Prostate gland (tissue), 2 donors: ENCODE data around the gene ZC3H8. TPM values are rescaled to one million over a fixed set of nuclear protein-coding genes. Genes with fewer than 3 reads are reported as not detected.

Source experiments
- DNase-seq: peaks from one replicate; pipeline ENCODE4 v3.0.0-alpha.2; 2019; ENCODE audit warnings: low spot score
- H3K27ac ChIP-seq, 2 donors: fragments of 200-600 bp; sonication (generic); 2 replicates each; pipeline ENCODE4 v1.5.1; 2017 to 2019
- H3K27me3 ChIP-seq: fragments of 200-600 bp; sonication (generic); replicated peaks from 2 replicates; pipeline ENCODE4 v1.5.1; 2019; ENCODE audit not compliant: insufficient read depth
- H3K36me3 ChIP-seq, 2 donors: fragments of 200-600 bp; sonication (generic); 1 replicate in 1 of 2; 2 replicates in 1 of 2; pipeline versions ENCODE4 v1.5.1 to v1.8.1; 2017 to 2019
- H3K4me1 ChIP-seq: fragments of 200-600 bp; sonication (generic); replicated peaks from 2 replicates; pipeline ENCODE4 v1.5.1; 2019
- H3K4me3 ChIP-seq, 2 donors: fragments of 200-600 bp; sonication (generic); 2 replicates each; pipeline ENCODE4 v1.5.1; 2017 to 2019
- H3K9me3 ChIP-seq: fragments of 200-600 bp; sonication (generic); 2 replicates; pipeline ENCODE4 v1.5.1; 2017
- POLR2A ChIP-seq: fragments of 450-650 bp; IDR thresholded peaks from one replicate; pipeline ENCODE4 v1.6.1; 2016; ENCODE audit warnings: antibody characterized with exemption, mild to moderate bottlenecking
- POLR2AphosphoS5 ChIP-seq: sonication (generic); formaldehyde crosslinking; IDR thresholded peaks from one replicate; pipeline ENCODE4 v1.6.1; 2017; ENCODE audit warnings: antibody characterized with exemption
- WGBS: methylation state at CpG from one replicate; pipeline ENCODE4 v1.1.5; 2018; 5-methylcytosine and 5-hydroxymethylcytosine counted together
- intact Hi-C: fragments of 100-400 bp; cut with DNase I; formaldehyde crosslinking; loops from one replicate; pipeline ENCODE4 v1.14.2; 2022
- total RNA-seq, 2 donors: library from RNA; depleted of rRNA; stranded (reverse); fragments of >200 nt; gene quantifications; one replicate each; pipeline ENCODE4 v1.1.0, GENCODE V29; 2016
- TF ChIP-seq, protein P1 (sequence below), 4 experiments: fragments of 200-600 bp in 2 of 4; fragments of 450-650 bp in 2 of 4; sonication (generic) in 2 of 4; IDR thresholded peaks; 1 replicate in 3 of 4; 2 replicates in 1 of 4; pipeline ENCODE4 v1.5.1; 2016 to 2019; ENCODE audit warnings: antibody characterized with exemption in 4 of 4, mild to moderate bottlenecking in 2 of 4, moderate library complexity in 2 of 4

Gene ZC3H8
- total RNA-seq, 2 donors from 2014 or later: 3.3 to 4.9 TPM

DNA sequence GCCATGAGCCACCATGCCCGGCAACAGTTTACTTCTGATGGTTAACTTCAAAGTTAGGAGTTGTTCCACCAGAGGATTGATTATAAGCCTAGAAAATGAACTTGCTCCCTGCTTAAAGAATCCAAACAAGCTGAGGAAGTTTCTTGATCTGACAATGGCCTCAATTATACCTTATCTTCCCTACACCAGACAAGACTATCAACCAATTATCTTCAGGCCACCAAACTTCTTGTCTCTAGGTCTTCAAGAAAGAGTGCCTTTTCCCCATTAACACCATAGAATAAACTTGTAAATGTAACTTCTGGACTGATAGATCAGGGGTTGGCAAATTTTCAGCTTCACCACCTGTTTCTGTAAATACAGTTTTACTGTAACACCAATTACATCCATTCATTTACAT is 15.0 kb downstream of the ZC3H8 start:
- no peaks in the 10 kb centered on the region for H3K4me1 ChIP-seq
- 100% methylated on average over 1 of the region's 1 CpG for WGBS

GRCh38 chr2:112230371-112230770 is 24.5 kb downstream of the ZC3H8 start:
- H3K36me3 ChIP-seq: no peaks in the 10 kb centered on the region
- DNase-seq: no peak
- 96% methylated on average over 3 of the region's 3 CpGs for WGBS
- intact Hi-C loops: no loop called here
- H3K27me3 ChIP-seq: no peaks in the 10 kb centered on the region
- no peaks in the 10 kb centered on the region for H3K4me1 ChIP-seq
- no peak overlapping the region for H3K4me3 ChIP-seq
- TF ChIP-seq POLR2AphosphoS5: no peak
- TF ChIP-seq, protein P1, sequence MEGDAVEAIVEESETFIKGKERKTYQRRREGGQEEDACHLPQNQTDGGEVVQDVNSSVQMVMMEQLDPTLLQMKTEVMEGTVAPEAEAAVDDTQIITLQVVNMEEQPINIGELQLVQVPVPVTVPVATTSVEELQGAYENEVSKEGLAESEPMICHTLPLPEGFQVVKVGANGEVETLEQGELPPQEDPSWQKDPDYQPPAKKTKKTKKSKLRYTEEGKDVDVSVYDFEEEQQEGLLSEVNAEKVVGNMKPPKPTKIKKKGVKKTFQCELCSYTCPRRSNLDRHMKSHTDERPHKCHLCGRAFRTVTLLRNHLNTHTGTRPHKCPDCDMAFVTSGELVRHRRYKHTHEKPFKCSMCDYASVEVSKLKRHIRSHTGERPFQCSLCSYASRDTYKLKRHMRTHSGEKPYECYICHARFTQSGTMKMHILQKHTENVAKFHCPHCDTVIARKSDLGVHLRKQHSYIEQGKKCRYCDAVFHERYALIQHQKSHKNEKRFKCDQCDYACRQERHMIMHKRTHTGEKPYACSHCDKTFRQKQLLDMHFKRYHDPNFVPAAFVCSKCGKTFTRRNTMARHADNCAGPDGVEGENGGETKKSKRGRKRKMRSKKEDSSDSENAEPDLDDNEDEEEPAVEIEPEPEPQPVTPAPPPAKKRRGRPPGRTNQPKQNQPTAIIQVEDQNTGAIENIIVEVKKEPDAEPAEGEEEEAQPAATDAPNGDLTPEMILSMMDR (IDR thresholded peaks at IDR 0.05): no peak
- TF ChIP-seq POLR2A: no peak
- H3K9me3 ChIP-seq: no peaks in the 10 kb centered on the region
- H3K27ac ChIP-seq: no peak overlapping the region

More for the DNA sequence above, 15.0 kb downstream of the ZC3H8 start:
- Histone ChIP-seq H3K4me3 (no peak overlapping the region), H3K27ac (no peak overlapping the region), H3K9me3 (no peaks in the 10 kb centered on the region), H3K36me3 (no peaks in the 10 kb centered on the region), H3K27me3 (no peaks in the 10 kb centered on the region)
- DNase-seq: no peak
- intact Hi-C loops: no loop called here
- TF ChIP-seq POLR2A (no peak), POLR2AphosphoS5 (no peak)
- TF ChIP-seq, protein P1 (IDR thresholded peaks at IDR 0.05): no peak

DNA sequence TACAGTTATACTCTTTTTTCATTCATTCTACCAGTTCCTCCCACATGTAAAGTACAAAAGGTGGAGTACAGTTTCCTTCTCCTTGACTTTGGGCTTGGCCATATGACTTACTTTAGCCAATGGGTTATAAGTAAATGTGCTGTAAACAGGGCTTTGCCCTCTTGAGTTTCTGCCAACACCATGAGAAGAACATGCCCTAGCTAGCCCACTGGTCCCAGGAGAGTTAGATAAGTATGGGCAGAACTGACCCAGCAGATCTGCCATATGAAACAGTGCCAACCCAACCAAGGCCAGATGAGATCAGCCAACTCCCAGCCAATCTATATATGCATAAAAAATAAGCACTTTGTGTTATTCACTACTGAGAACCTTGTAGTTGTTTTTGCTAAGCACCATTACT is 25.5 kb downstream of the ZC3H8 start:
- Histone ChIP-seq H3K27ac (no peak overlapping the region), H3K27me3 (no peaks in the 10 kb centered on the region), H3K36me3 (no peaks in the 10 kb centered on the region), H3K4me1 (no peaks in the 10 kb centered on the region), H3K4me3 (no peak overlapping the region), H3K9me3 (no peaks in the 10 kb centered on the region)
- no peak for DNase-seq
- TF ChIP-seq POLR2A (no peak), POLR2AphosphoS5 (no peak)
- TF ChIP-seq, protein P1 (IDR thresholded peaks at IDR 0.05): no peak
- intact Hi-C loops: no loop called here

- TF ChIP-seq POLR2A (no peak), POLR2AphosphoS5 (no peak)
- TF ChIP-seq, protein P1 (IDR thresholded peaks at IDR 0.05): no peak
- Histone ChIP-seq H3K36me3 (no peaks in the 10 kb centered on the region), H3K27me3 (no peaks in the 10 kb centered on the region), H3K4me1 (no peaks in the 10 kb centered on the region), H3K27ac (no peak overlapping the region), H3K9me3 (no peaks in the 10 kb centered on the region), H3K4me3 (no peak overlapping the region)
- intact Hi-C loops: no loop called here
- no peak for DNase-seq
- WGBS: 98% methylated on average over 3 of the region's 3 CpGs
Observed at GRCh38 chr2:112220831-112221230, 34.0 kb downstream of the ZC3H8 start.

DNA sequence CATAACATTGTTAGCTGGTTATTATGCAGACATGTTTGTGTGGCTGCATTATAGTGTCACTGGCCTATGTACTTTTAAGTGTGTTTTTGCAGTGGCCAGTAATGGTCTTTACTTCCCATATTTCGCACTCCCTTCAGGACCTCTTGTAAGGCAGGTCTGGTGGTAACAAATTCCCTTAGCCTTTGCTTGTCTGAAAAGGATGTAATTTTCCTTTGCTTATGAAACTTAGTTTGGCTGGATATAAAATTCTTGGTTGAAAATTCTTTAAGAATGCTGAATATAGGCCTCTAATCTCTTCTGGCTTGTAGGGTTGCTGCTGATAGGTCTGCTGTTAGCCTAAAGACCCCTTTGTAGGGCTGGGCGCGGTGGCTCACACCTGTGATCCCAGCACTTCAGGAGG is 34.7 kb downstream of the ZC3H8 start:
- Histone ChIP-seq H3K27ac (no peak overlapping the region), H3K36me3 (no peaks in the 10 kb centered on the region), H3K27me3 (no peaks in the 10 kb centered on the region), H3K4me3 (no peak overlapping the region), H3K9me3 (no peaks in the 10 kb centered on the region), H3K4me1 (no peaks in the 10 kb centered on the region)
- DNase-seq: no peak
- 97% methylated on average over 3 of the region's 3 CpGs for WGBS
- TF ChIP-seq POLR2AphosphoS5: no peak
- TF ChIP-seq, protein P1 (IDR thresholded peaks at IDR 0.05): no peak
- TF ChIP-seq POLR2A: no peak
- intact Hi-C loops: no loop called here
